WTC11 (cell line): ENCODE data around the gene SLC28A1. TPM values are rescaled to one million over a fixed set of nuclear protein-coding genes. Genes with fewer than 3 reads are reported as not detected.

Experiments
- ATAC-seq: fragments of 200-7000 bp; cut with Tn5 transposase; 2 replicates; pipeline ENCODE4 v1.10.0; 2021; ENCODE audit warnings: mild to moderate bottlenecking, moderate library complexity
- CTCF ChIA-PET: fragments of 300-600 bp; sonication (Branson Sonifier 250); formaldehyde crosslinking; loops from one replicate; lab custom pipeline; 2021; ENCODE audit warnings: antibody characterized with exemption; lab: Charles Lee
- POLR2A ChIA-PET: fragments of 350-600 bp; sonication (Branson Sonifier 250); formaldehyde crosslinking; loops from one replicate; lab custom pipeline; 2021; ENCODE audit warnings: antibody characterized with exemption; lab: Charles Lee
- DNase-seq: peaks from one replicate; pipeline ENCODE4 v3.0.0; 2021; ENCODE audit warnings: low spot score
- H3K27ac Mint-ChIP-seq: 2 replicates; pipeline ENCODE4 v1.8.0; 2021; ENCODE audit warnings: mixed read lengths
- H3K27me3 Mint-ChIP-seq: 2 replicates; pipeline ENCODE4 v1.8.0; 2021; ENCODE audit warnings: low read depth, mild to moderate bottlenecking, moderate library complexity, mixed read lengths
- H3K36me3 Mint-ChIP-seq: 2 replicates; pipeline ENCODE4 v1.8.0; 2021; ENCODE audit warnings: mixed read lengths
- H3K4me1 Mint-ChIP-seq: 2 replicates; pipeline ENCODE4 v1.8.0; 2022; ENCODE audit warnings: mixed read lengths
- H3K4me3 Mint-ChIP-seq: 2 replicates; pipeline ENCODE4 v1.8.0; 2021; ENCODE audit warnings: mild to moderate bottlenecking, moderate library complexity, mixed read lengths
- H3K9me3 Mint-ChIP-seq: 2 replicates; pipeline ENCODE4 v1.8.0; 2021; ENCODE audit warnings: mixed read lengths
- CBFB ChIP-seq: sonication (generic); formaldehyde crosslinking; IDR thresholded peaks from 2 replicates; pipeline ENCODE4 v1.8.1; 2022; ENCODE audit warnings: mild to moderate bottlenecking, low read depth, missing genetic modification reagents
- CREB1 ChIP-seq: sonication (generic); formaldehyde crosslinking; IDR thresholded peaks from 2 replicates; pipeline ENCODE4 v1.8.0; 2023; ENCODE audit warnings: mild to moderate bottlenecking, missing genetic modification reagents
- CTCF ChIP-seq: fragments of 200-600 bp; IDR thresholded peaks from 2 replicates; pipeline ENCODE4 v1.8.0; 2022; ENCODE audit warnings: antibody characterized with exemption
- E2F5 ChIP-seq: sonication (generic); formaldehyde crosslinking; IDR thresholded peaks from 2 replicates; pipeline ENCODE4 v1.8.1; 2022; ENCODE audit warnings: mild to moderate bottlenecking, moderate library complexity, missing genetic modification reagents
- ELF4 ChIP-seq: sonication (generic); formaldehyde crosslinking; IDR thresholded peaks from 2 replicates; pipeline ENCODE4 v1.8.1; 2022; ENCODE audit warnings: low read depth, mild to moderate bottlenecking, moderate library complexity, missing genetic modification reagents
- EMX1 ChIP-seq: fragments of 250-450 bp; sonication (Bioruptor Pico); IDR thresholded peaks from 2 replicates; pipeline ENCODE4 v1.8.0; 2021; ENCODE audit warnings: mild to moderate bottlenecking
- FOXJ3 ChIP-seq: sonication (generic); formaldehyde crosslinking; IDR thresholded peaks from 2 replicates; pipeline ENCODE4 v1.9.0; 2021; ENCODE audit warnings: missing genetic modification reagents, mild to moderate bottlenecking, borderline replicate concordance
- GABPB1 ChIP-seq: sonication (generic); formaldehyde crosslinking; IDR thresholded peaks from 2 replicates; pipeline ENCODE4 v1.8.1; 2023; ENCODE audit warnings: mild to moderate bottlenecking, missing genetic modification reagents
- HMGA2 ChIP-seq: fragments of 250-450 bp; sonication (Bioruptor Pico); IDR thresholded peaks from 2 replicates; pipeline ENCODE4 v1.4.0; 2021; ENCODE audit warnings: mild to moderate bottlenecking, moderate library complexity
- IRF1 ChIP-seq: sonication (generic); formaldehyde crosslinking; IDR thresholded peaks from 2 replicates; pipeline ENCODE4 v1.8.0; 2023; ENCODE audit warnings: missing genetic modification reagents
- JAZF1 ChIP-seq: fragments of 250-450 bp; sonication (Bioruptor Pico); IDR thresholded peaks from 2 replicates; pipeline ENCODE4 v1.9.0; 2021; ENCODE audit warnings: moderate library complexity, mild to moderate bottlenecking, inconsistent platforms
- NFYB ChIP-seq: sonication (generic); formaldehyde crosslinking; conservative IDR thresholded peaks from 2 replicates; pipeline ENCODE4 v1.8.0; 2022; ENCODE audit warnings: low read depth, missing genetic modification reagents
- RORB ChIP-seq: fragments of 250-450 bp; sonication (Bioruptor Pico); IDR thresholded peaks from 2 replicates; pipeline ENCODE4 v1.9.0; 2021; ENCODE audit warnings: mild to moderate bottlenecking
- SOX15 ChIP-seq: fragments of 250-450 bp; sonication (Bioruptor Pico); IDR thresholded peaks from 2 replicates; pipeline ENCODE4 v1.9.0; 2021; ENCODE audit warnings: mild to moderate bottlenecking
- TEAD4 ChIP-seq: sonication (generic); formaldehyde crosslinking; IDR thresholded peaks from 2 replicates; pipeline ENCODE4 v1.8.0; 2022; ENCODE audit warnings: mild to moderate bottlenecking, missing genetic modification reagents
- ZNF121 ChIP-seq: sonication (generic); formaldehyde crosslinking; IDR thresholded peaks from 2 replicates; pipeline ENCODE4 v1.8.0; 2023; ENCODE audit warnings: missing genetic modification reagents
- ZNF138 ChIP-seq: sonication (generic); formaldehyde crosslinking; conservative IDR thresholded peaks from 2 replicates; pipeline ENCODE4 v1.8.1; 2022; ENCODE audit warnings: mild to moderate bottlenecking, moderate library complexity, missing genetic modification reagents
- ZNF416 ChIP-seq: fragments of 250-450 bp; sonication (Bioruptor Pico); IDR thresholded peaks from 2 replicates; pipeline ENCODE4 v1.9.0; 2021; ENCODE audit warnings: mild to moderate bottlenecking, inconsistent platforms
- ZNF423 ChIP-seq: fragments of 250-450 bp; sonication (Bioruptor Pico); IDR thresholded peaks from 2 replicates; pipeline ENCODE4 v2.1.2; 2022; ENCODE audit warnings: mild to moderate bottlenecking, moderate library complexity
- ZNF671 ChIP-seq: fragments of 250-450 bp; sonication (Bioruptor Pico); IDR thresholded peaks from 2 replicates; pipeline ENCODE4 v1.8.0; 2021; ENCODE audit warnings: mild to moderate bottlenecking
- ZSCAN18 ChIP-seq: fragments of 250-450 bp; sonication (Bioruptor Pico); IDR thresholded peaks from 2 replicates; pipeline ENCODE4 v2.1.2; 2022; ENCODE audit warnings: mild to moderate bottlenecking, moderate library complexity
- total RNA-seq: library from RNA; stranded (reverse); gene quantifications from 3 replicates; pipeline ENCODE4 v1.2.3, GENCODE V29; 2021
- TF ChIP-seq, protein P1 (sequence below): sonication (generic); formaldehyde crosslinking; IDR thresholded peaks from 2 replicates; pipeline ENCODE4 v1.8.1; 2022; ENCODE audit warnings: missing genetic modification reagents, borderline replicate concordance
- TF ChIP-seq, protein P2 (sequence below): sonication (generic); formaldehyde crosslinking; IDR thresholded peaks from 2 replicates; pipeline ENCODE4 v1.8.1; 2022; ENCODE audit warnings: low read depth, missing genetic modification reagents, borderline replicate concordance
- TF ChIP-seq, protein P3 (sequence below): sonication (generic); formaldehyde crosslinking; IDR thresholded peaks from 2 replicates; pipeline ENCODE4 v1.8.1; 2023; ENCODE audit warnings: mild to moderate bottlenecking, missing genetic modification reagents, moderate library complexity

The SLC28A1 gene
- total RNA-seq, 1 experiment from 2014 or later: not detected

GRCh38 chr15:84962955-84963354 lies 78.5 kb downstream of the SLC28A1 start:
- Mint-ChIP-seq H3K27ac (no peak overlapping the region), H3K4me3 (no peak overlapping the region)
- no peak for TF ChIP-seq E2F5 (CRISPR knock-in tag)
- TF ChIP-seq, all 79 proteins: peak for 0
- DNase-seq: no peak
- no peak for ATAC-seq
- H3K4me1 Mint-ChIP-seq: peaks cover 37% of the 10 kb centered on the region
- ChIA-PET CTCF (interaction anchor here (0.9 to 1.3 kb wide), 2 partner anchors 11 to 18 kb away, joined by 3 to 5 read pairs; no protein-coding TSS in a partner anchor), POLR2A (no interaction called here)
- peaks cover 31% of the 10 kb centered on the region for H3K9me3 Mint-ChIP-seq
- H3K27me3 Mint-ChIP-seq: no peaks in the 10 kb centered on the region
- peaks cover 11% of the 10 kb centered on the region for H3K36me3 Mint-ChIP-seq

DNA sequence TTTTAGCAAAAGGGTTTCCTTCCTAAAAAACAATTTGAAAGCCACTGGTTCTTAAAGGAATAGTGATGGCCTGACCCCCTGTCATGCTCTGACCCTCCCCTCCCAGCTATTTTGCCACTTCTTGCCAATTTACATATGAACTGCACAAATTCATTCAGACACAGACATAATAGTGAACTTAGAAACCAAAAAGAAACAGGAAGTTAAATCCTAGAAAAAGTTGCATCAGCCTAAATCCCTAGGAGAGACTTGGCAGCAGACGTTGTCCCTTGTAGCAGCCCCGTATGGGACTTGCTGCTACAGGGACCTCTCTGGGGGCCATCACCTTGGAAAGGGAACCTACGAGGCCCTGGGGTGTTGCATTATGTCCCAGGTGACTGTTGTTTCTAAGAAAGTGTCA lies 82.9 kb downstream of the SLC28A1 start:
- H3K4me1 Mint-ChIP-seq: peaks cover 12% of the 10 kb centered on the region
- ATAC-seq (no peak; the same call in 1 of the 2 replicates), DNase-seq (no peak)
- peaks cover 39% of the 10 kb centered on the region for H3K9me3 Mint-ChIP-seq
- CTCF ChIA-PET: no interaction called here
- no peak overlapping the region for H3K4me3 Mint-ChIP-seq
- H3K36me3 Mint-ChIP-seq: peaks cover 11% of the 10 kb centered on the region
- POLR2A ChIA-PET: no interaction called here
- TF ChIP-seq ZSCAN18 (CRISPR knock-in tag) (no peak), IRF1 (no peak), GABPB1 (CRISPR knock-in tag) (peak; percentile 70), HMGA2 (no peak)
- TF ChIP-seq, protein P1, sequence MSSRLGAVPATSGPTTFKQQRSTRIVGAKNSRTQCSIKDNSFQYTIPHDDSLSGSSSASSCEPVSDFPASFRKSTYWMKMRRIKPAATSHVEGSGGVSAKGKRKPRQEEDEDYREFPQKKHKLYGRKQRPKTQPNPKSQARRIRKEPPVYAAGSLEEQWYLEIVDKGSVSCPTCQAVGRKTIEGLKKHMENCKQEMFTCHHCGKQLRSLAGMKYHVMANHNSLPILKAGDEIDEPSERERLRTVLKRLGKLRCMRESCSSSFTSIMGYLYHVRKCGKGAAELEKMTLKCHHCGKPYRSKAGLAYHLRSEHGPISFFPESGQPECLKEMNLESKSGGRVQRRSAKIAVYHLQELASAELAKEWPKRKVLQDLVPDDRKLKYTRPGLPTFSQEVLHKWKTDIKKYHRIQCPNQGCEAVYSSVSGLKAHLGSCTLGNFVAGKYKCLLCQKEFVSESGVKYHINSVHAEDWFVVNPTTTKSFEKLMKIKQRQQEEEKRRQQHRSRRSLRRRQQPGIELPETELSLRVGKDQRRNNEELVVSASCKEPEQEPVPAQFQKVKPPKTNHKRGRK: no peak
- TF ChIP-seq, protein P2, sequence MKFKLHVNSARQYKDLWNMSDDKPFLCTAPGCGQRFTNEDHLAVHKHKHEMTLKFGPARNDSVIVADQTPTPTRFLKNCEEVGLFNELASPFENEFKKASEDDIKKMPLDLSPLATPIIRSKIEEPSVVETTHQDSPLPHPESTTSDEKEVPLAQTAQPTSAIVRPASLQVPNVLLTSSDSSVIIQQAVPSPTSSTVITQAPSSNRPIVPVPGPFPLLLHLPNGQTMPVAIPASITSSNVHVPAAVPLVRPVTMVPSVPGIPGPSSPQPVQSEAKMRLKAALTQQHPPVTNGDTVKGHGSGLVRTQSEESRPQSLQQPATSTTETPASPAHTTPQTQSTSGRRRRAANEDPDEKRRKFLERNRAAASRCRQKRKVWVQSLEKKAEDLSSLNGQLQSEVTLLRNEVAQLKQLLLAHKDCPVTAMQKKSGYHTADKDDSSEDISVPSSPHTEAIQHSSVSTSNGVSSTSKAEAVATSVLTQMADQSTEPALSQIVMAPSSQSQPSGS: no peak
- H3K27ac Mint-ChIP-seq: no peak overlapping the region
- peaks cover 6% of the 10 kb centered on the region for H3K27me3 Mint-ChIP-seq

- CTCF ChIA-PET: no interaction called here
- no peak for DNase-seq
- peaks cover 6% of the 10 kb centered on the region for H3K27me3 Mint-ChIP-seq
- ATAC-seq: no peak
- H3K9me3 Mint-ChIP-seq: peaks cover 39% of the 10 kb centered on the region
- H3K27ac Mint-ChIP-seq: no peak overlapping the region
- POLR2A ChIA-PET: no interaction called here
- no peak overlapping the region for H3K4me3 Mint-ChIP-seq
- peaks cover 11% of the 10 kb centered on the region for H3K36me3 Mint-ChIP-seq
- H3K4me1 Mint-ChIP-seq: peaks cover 7% of the 10 kb centered on the region
- no peak for TF ChIP-seq CREB1 (CRISPR knock-in tag)
- TF ChIP-seq ZNF671 (CRISPR knock-in tag): no peak
- no peak for TF ChIP-seq SOX15 (CRISPR knock-in tag)
- no peak for TF ChIP-seq RORB (CRISPR knock-in tag)
- TF ChIP-seq, protein P3, sequence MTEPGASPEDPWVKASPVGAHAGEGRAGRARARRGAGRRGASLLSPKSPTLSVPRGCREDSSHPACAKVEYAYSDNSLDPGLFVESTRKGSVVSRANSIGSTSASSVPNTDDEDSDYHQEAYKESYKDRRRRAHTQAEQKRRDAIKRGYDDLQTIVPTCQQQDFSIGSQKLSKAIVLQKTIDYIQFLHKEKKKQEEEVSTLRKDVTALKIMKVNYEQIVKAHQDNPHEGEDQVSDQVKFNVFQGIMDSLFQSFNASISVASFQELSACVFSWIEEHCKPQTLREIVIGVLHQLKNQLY: no peak
- no peak for TF ChIP-seq CBFB (CRISPR knock-in tag)
- no peak for TF ChIP-seq FOXJ3 (CRISPR knock-in tag)
- TF ChIP-seq TEAD4 (CRISPR knock-in tag): no peak
- TF ChIP-seq ELF4: no peak
- TF ChIP-seq ZNF138 (CRISPR knock-in tag): no peak
- no peak for TF ChIP-seq ZNF423
- no peak for TF ChIP-seq ZNF416 (CRISPR knock-in tag)
- TF ChIP-seq JAZF1 (CRISPR knock-in tag): no peak
- TF ChIP-seq EMX1: no peak
- TF ChIP-seq ZNF121 (CRISPR knock-in tag): no peak
- TF ChIP-seq CTCF: no peak
- no peak for TF ChIP-seq NFYB (CRISPR knock-in tag)
- TF ChIP-seq E2F5 (CRISPR knock-in tag): no peak
These were observed 83.8 kb downstream of the SLC28A1 start for GRCh38 chr15:84968301-84968700.
